Activated CD8-positive, alpha-beta memory T cell treated with anti-CD3 and anti-CD28 coated beads, Interleukin-2, amount 10 ng/mL, durations not matched to agents 7 days and 5 days (primary cell): ENCODE data around the gene KBTBD7. TPM values are rescaled to one million over a fixed set of nuclear protein-coding genes. Genes with fewer than 3 reads are reported as not detected.
"Not testable (repeated sequence)": the region's sequence is repeated elsewhere in the genome, so short reads cannot be mapped to it uniquely, and the experiment has no call there.

Experiments used
- ATAC-seq: fragments of 150-1000 bp; cut with Tn5 transposase; one replicate; pipeline ENCODE4 v1.10.0; 2021; ENCODE audit warnings: moderate library complexity
- CTCF ChIA-PET: fragments of 350-600 bp; sonication (Branson Sonifier 250); formaldehyde crosslinking; loops from one replicate; lab custom pipeline; 2021; ENCODE audit warnings: antibody characterized with exemption; lab: Charles Lee
- DNase-seq: peaks from one replicate; pipeline ENCODE4 v3.0.0-alpha.2; 2020
- H3K27ac Mint-ChIP-seq: one replicate; pipeline ENCODE4 v1.8.0; 2021; ENCODE audit warnings: mild to moderate bottlenecking, mixed read lengths
- H3K27me3 Mint-ChIP-seq: one replicate; pipeline ENCODE4 v1.8.0; 2021; ENCODE audit warnings: mixed read lengths
- H3K36me3 Mint-ChIP-seq: one replicate; pipeline ENCODE4 v1.8.0; 2021; ENCODE audit warnings: mild to moderate bottlenecking, mixed read lengths
- H3K4me1 Mint-ChIP-seq: one replicate; pipeline ENCODE4 v1.8.0; 2021; ENCODE audit warnings: mixed read lengths
- H3K4me3 Mint-ChIP-seq: one replicate; pipeline ENCODE4 v1.8.0; 2021; ENCODE audit warnings: mild to moderate bottlenecking, moderate library complexity, mixed read lengths
- H3K9me3 Mint-ChIP-seq: one replicate; pipeline ENCODE4 v1.8.0; 2022; ENCODE audit warnings: low read depth, mixed read lengths
- total RNA-seq, 2 experiments: library from RNA; stranded (reverse); gene quantifications; one replicate each; pipeline ENCODE4 v1.2.3, GENCODE V29; 2021

KBTBD7 gene
- total RNA-seq, 2 experiments from 2014 or later: 6.5 to 7.6 TPM

DNA sequence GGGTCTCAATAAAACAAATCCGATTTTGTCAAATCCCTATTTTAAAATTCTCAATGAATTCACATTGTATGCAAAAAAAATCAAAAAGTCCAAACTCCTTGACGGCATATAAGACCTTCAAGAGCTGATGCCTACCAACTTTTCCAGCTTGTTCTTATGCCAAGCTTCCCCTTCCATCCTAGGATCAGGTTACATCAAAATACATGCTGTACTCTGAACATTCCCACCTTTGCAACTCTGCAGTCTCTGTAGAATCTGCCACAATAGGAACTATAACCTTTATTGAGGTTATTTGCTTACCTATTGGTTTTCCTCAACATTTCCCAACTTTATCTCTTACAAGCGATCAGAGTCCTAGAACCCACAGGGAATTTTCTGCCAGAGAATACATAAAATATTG is 7.9 kb downstream of the KBTBD7 start:
- ATAC-seq: no peak
- no peak overlapping the region for H3K27ac Mint-ChIP-seq
- no peaks in the 10 kb centered on the region for H3K9me3 Mint-ChIP-seq
- H3K27me3 Mint-ChIP-seq: no peaks in the 10 kb centered on the region
- peaks cover 13% of the 10 kb centered on the region for H3K36me3 Mint-ChIP-seq
- peaks cover 4% of the 10 kb centered on the region for H3K4me1 Mint-ChIP-seq
- no peak overlapping the region for H3K4me3 Mint-ChIP-seq
- CTCF ChIA-PET: interaction anchor here (1.0 kb wide), 1 partner anchor 10 kb away, joined by 4 read pairs; no protein-coding TSS in a partner anchor
- DNase-seq: no peak

GRCh38 chr13:41182231-41182630 is 12.1 kb downstream of the KBTBD7 start:
- Mint-ChIP-seq H3K27me3 (no peaks in the 10 kb centered on the region), H3K9me3 (peaks cover 3% of the 10 kb centered on the region), H3K27ac (no peak overlapping the region), H3K4me3 (no peak overlapping the region), H3K36me3 (peaks cover 4% of the 10 kb centered on the region), H3K4me1 (peaks cover 10% of the 10 kb centered on the region)
- no peak for DNase-seq
- no peak for ATAC-seq
- CTCF ChIA-PET: no interaction called here

DNA sequence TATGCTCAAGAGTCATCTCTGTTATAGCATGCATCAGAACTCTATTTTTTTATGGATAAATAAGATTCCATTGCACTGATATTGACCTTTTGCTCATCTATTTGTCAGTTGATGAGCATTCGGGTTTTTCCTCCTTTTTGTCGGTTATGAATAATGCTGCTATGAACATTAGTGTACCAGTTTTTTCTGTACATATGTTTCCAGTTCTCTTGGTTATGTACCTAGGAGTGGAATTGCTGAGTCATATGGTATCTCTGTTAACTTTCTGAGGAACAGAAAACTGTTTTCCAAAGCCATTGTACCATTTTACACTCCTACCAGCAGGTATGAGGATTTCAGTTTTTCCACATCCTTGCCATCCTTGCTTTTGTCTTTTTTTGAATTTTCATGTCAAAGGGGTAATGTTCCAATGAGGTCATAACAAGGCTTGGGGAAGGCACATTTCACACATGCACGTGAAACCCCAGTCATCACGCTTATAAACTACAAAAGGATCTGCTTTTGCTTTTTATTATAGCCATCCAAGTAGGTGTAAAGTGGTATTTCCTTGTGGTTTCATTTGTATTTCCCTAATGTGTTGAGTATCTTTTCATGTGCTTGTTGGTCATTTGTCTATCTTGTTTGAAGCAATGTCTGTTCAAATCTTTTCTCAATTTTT is 14.6 kb downstream of the KBTBD7 start:
- Mint-ChIP-seq H3K36me3 (peaks cover 17% of the 10 kb centered on the region), H3K27ac (no peak overlapping the region), H3K9me3 (peaks cover 18% of the 10 kb centered on the region), H3K4me3 (no peak overlapping the region), H3K4me1 (peaks cover 10% of the 10 kb centered on the region), H3K27me3 (no peaks in the 10 kb centered on the region)
- no peak for ATAC-seq
- no peak for DNase-seq
- CTCF ChIA-PET: interaction anchor here (1.6 kb wide), 1 partner anchor 17 kb away, joined by 4 read pairs; no protein-coding TSS in a partner anchor

- peaks cover 19% of the 10 kb centered on the region for H3K36me3 Mint-ChIP-seq
- H3K4me3 Mint-ChIP-seq: no peak overlapping the region
- H3K9me3 Mint-ChIP-seq: peaks cover 21% of the 10 kb centered on the region
- H3K27ac Mint-ChIP-seq: no peak overlapping the region
- ATAC-seq: no peak
- no peak for DNase-seq
- CTCF ChIA-PET: no interaction called here
- H3K27me3 Mint-ChIP-seq: no peaks in the 10 kb centered on the region
- peaks cover 10% of the 10 kb centered on the region for H3K4me1 Mint-ChIP-seq
Observed at GRCh38 chr13:41178040-41178439, 16.3 kb downstream of the KBTBD7 start.

- no peak overlapping the region for H3K27ac Mint-ChIP-seq
- no peak overlapping the region for H3K4me3 Mint-ChIP-seq
- DNase-seq: no peak
- no peaks in the 10 kb centered on the region for H3K27me3 Mint-ChIP-seq
- CTCF ChIA-PET: no interaction called here
- H3K4me1 Mint-ChIP-seq: peaks cover 10% of the 10 kb centered on the region
- peaks cover 21% of the 10 kb centered on the region for H3K36me3 Mint-ChIP-seq
- no peak for ATAC-seq
- H3K9me3 Mint-ChIP-seq: peaks cover 24% of the 10 kb centered on the region
Observed at GRCh38 chr13:41177616-41178015, 16.8 kb downstream of the KBTBD7 start.

DNA sequence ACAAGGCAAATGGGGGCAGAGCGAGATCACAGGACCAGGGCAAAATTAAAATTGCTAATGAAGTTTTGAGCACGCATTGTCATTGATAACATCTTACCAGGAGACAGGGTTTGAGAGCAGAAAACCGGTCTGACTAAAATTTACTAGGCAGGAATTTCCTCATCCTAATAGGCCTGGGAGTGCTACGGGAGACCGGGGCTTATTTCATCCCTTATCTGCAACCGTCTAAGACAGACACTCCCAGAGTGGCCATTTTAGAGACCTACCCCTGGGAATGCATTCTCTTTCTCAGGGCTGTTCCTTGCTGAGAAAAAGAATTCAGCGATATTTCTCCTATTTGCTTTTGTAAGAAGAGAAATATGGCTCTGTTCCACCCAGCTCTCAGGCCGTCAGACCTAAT is 18.8 kb downstream of the KBTBD7 start:
- DNase-seq, ATAC-seq, H3K4me3 Mint-ChIP-seq, H3K27ac Mint-ChIP-seq, CTCF ChIA-PET, H3K27me3 Mint-ChIP-seq: not testable (repeated sequence)
- peaks cover 10% of the 10 kb centered on the region for H3K4me1 Mint-ChIP-seq
- peaks cover 25% of the 10 kb centered on the region for H3K9me3 Mint-ChIP-seq
- peaks cover 21% of the 10 kb centered on the region for H3K36me3 Mint-ChIP-seq

DNA sequence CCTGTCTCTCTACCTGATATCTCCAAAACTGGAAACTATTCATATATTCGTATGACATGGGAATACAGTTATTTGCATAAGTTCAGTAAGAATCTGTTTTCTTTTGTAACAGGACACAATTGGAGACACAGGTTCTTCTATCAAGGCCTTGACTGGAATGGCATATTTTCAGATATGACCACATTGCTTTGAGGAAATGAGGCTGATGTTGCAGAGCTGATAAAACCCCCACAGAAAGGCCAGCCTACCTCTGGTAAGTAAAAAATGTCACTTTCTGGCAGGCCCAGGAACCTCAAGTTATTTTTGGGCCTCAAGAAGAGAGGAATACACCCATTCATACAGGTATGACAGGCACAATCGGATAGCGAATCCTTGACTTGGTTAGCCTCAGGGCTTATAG is 32.2 kb downstream of the KBTBD7 start:
- DNase-seq: no peak
- CTCF ChIA-PET: no interaction called here

GRCh38 chr13:41159174-41159573 is 35.2 kb downstream of the KBTBD7 start:
- H3K4me1 Mint-ChIP-seq: peaks cover 8% of the 10 kb centered on the region
- CTCF ChIA-PET: no interaction called here
- H3K9me3 Mint-ChIP-seq: no peaks in the 10 kb centered on the region
- no peak overlapping the region for H3K27ac Mint-ChIP-seq
- DNase-seq (no peak), ATAC-seq (no peak)
- H3K36me3 Mint-ChIP-seq: no peaks in the 10 kb centered on the region
- no peaks in the 10 kb centered on the region for H3K27me3 Mint-ChIP-seq
- no peak overlapping the region for H3K4me3 Mint-ChIP-seq

More for the DNA sequence above, 32.2 kb downstream of the KBTBD7 start:
- Mint-ChIP-seq H3K36me3 (peaks cover 2% of the 10 kb centered on the region), H3K4me3 (no peak overlapping the region), H3K9me3 (no peaks in the 10 kb centered on the region), H3K27me3 (no peaks in the 10 kb centered on the region), H3K4me1 (peaks cover 8% of the 10 kb centered on the region), H3K27ac (no peak overlapping the region)
- no peak for ATAC-seq

DNA sequence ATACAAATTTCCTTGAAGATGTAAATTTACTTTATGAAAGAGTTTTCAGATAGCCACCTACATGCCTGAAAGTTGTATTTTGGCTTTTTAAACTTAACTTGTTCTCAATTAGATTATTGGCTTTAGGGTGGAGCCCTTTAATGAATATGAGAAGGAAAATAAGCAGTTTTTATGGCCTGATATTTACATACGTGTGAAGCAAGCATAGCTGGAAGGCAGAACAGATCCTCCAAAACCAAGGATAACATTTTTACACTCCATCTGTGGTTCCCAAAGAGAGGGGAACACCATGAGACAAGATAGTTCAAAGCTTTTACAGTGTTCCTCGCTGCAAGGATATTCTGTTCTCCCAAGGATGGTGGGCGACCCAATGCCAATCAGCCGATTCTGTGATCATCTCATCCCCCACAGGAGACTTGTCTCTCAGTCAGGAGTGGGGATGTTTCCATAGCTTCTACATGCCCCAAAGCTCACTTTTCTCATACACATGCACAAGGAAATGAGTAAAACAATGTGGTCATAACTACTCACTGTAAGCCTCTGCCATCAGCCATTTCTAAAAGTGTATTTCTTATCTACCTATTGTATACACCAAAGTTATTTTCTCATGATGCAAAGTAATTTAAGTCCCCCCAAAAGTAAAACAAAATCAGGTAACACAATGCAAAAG is 37.2 kb downstream of the KBTBD7 start:
- Mint-ChIP-seq H3K27me3 (no peaks in the 10 kb centered on the region), H3K4me1 (peaks cover 8% of the 10 kb centered on the region), H3K9me3 (peaks cover 4% of the 10 kb centered on the region), H3K36me3 (peaks cover 3% of the 10 kb centered on the region), H3K4me3 (no peak overlapping the region), H3K27ac (no peak overlapping the region)
- ATAC-seq (no peak), DNase-seq (no peak)
- CTCF ChIA-PET: no interaction called here

DNA sequence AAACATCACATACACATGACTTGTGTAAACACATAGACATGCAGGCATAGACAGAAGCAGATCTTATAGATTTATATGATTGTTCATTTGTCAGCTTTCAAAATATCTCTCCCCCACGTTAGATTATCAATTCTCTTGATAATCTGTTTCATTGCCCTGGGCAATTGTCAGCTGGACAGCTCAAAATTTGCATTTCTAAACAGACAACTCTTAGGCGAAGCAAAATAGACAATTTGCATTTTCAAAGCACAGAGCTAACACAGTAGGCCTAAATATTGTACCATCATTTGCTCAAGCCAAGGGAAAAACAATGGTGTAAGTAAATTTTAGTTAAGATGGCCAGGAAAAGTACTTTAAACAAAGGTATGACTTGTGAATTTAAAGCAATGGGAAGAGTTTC is 37.7 kb downstream of the KBTBD7 start:
- H3K4me3 Mint-ChIP-seq: no peak overlapping the region
- no peak overlapping the region for H3K27ac Mint-ChIP-seq
- ATAC-seq (no peak), DNase-seq (no peak)
- CTCF ChIA-PET: no interaction called here
- peaks cover 9% of the 10 kb centered on the region for H3K36me3 Mint-ChIP-seq
- peaks cover 8% of the 10 kb centered on the region for H3K4me1 Mint-ChIP-seq
- peaks cover 9% of the 10 kb centered on the region for H3K9me3 Mint-ChIP-seq
- H3K27me3 Mint-ChIP-seq: no peaks in the 10 kb centered on the region

DNA sequence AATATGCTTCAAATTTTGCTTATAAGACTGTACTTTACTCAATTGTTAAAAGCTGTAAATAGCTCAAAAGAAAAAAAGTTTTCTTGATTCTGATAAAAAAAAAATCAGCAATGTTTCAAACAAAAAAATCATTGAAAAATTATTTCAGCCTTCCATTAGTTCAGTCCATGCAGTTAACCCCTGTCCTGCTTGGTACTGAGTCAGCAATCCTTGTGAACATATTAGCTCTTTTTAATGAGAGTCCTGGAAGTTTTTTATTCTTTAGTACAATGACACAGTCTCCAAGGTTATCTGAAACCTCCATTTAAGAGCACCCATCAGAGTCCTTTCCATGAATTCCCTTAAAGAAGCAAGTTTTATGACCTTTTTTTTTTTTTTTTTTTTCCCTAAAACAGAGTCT is 40.3 kb downstream of the KBTBD7 start:
- CTCF ChIA-PET: no interaction called here
- DNase-seq (no peak), ATAC-seq (no peak)
- no peaks in the 10 kb centered on the region for H3K27me3 Mint-ChIP-seq
- peaks cover 29% of the 10 kb centered on the region for H3K9me3 Mint-ChIP-seq
- H3K36me3 Mint-ChIP-seq: peaks cover 29% of the 10 kb centered on the region
- peaks cover 4% of the 10 kb centered on the region for H3K4me1 Mint-ChIP-seq
- H3K4me3 Mint-ChIP-seq: no peak overlapping the region
- H3K27ac Mint-ChIP-seq: no peak overlapping the region

- Mint-ChIP-seq H3K27me3 (no peaks in the 10 kb centered on the region), H3K4me1 (no peaks in the 10 kb centered on the region), H3K36me3 (peaks cover 46% of the 10 kb centered on the region), H3K4me3 (no peak overlapping the region), H3K9me3 (peaks cover 45% of the 10 kb centered on the region), H3K27ac (no peak overlapping the region)
- CTCF ChIA-PET: no interaction called here
- ATAC-seq (no peak), DNase-seq (no peak)
Observed at GRCh38 chr13:41152005-41152404, 42.4 kb downstream of the KBTBD7 start.

GRCh38 chr13:41150058-41150457 is 44.3 kb downstream of the KBTBD7 start:
- Mint-ChIP-seq H3K36me3 (peaks cover 52% of the 10 kb centered on the region), H3K4me1 (no peaks in the 10 kb centered on the region), H3K9me3 (peaks cover 49% of the 10 kb centered on the region), H3K27me3 (no peaks in the 10 kb centered on the region), H3K27ac (no peak overlapping the region), H3K4me3 (no peak overlapping the region)
- DNase-seq (no peak), ATAC-seq (no peak)
- CTCF ChIA-PET: no interaction called here
